ENCODE measurements around the gene NFAM1. TPM values are rescaled to one million over a fixed set of nuclear protein-coding genes. Genes with fewer than 3 reads are reported as not detected.

Gene NFAM1
- total RNA-seq, 2 experiments from 2014 or later = 0.10 to 0.15 TPM

GRCh38 chr22:42358643-42359558 lies 73.3 kb downstream of the NFAM1 start:
- H3K4me1 Mint-ChIP-seq (ENCODE audit: low read depth) = no peaks in the 10 kb centered on the region
- H3K9me3 Mint-ChIP-seq = no peaks in the 10 kb centered on the region
- CTCF ChIA-PET = no interaction called here
- H3K27me3 Mint-ChIP-seq (ENCODE audit: low read depth) = peaks cover 3% of the 10 kb centered on the region
- H3K27ac Mint-ChIP-seq = no peak overlapping the region
- no peak overlapping the region for H3K4me3 Mint-ChIP-seq
- intact Hi-C loops (cut with micrococcal nuclease) = no loop called here
- no peaks in the 10 kb centered on the region for H3K36me3 Mint-ChIP-seq (ENCODE audit: low read depth)
- no peak for DNase-seq

- Mint-ChIP-seq H3K4me1 (ENCODE audit: low read depth) (no peaks in the 10 kb centered on the region), H3K9me3 (no peaks in the 10 kb centered on the region), H3K36me3 (ENCODE audit: low read depth) (no peaks in the 10 kb centered on the region), H3K4me3 (no peak overlapping the region), H3K27ac (no peak overlapping the region), H3K27me3 (ENCODE audit: low read depth) (peaks cover 3% of the 10 kb centered on the region)
- CTCF ChIA-PET = no interaction called here
- intact Hi-C loops (cut with micrococcal nuclease) = no loop called here
- DNase-seq = no peak
Observed at GRCh38 chr22:42357634-42358296, 74.4 kb downstream of the NFAM1 start.

- H3K27ac Mint-ChIP-seq = no peak overlapping the region
- H3K4me1 Mint-ChIP-seq (ENCODE audit: low read depth) = no peaks in the 10 kb centered on the region
- intact Hi-C loops (cut with micrococcal nuclease) = no loop called here
- no peak for DNase-seq
- CTCF ChIA-PET = no interaction called here
- no peak overlapping the region for H3K4me3 Mint-ChIP-seq
- H3K36me3 Mint-ChIP-seq (ENCODE audit: low read depth) = no peaks in the 10 kb centered on the region
- H3K27me3 Mint-ChIP-seq (ENCODE audit: low read depth) = no peaks in the 10 kb centered on the region
- H3K9me3 Mint-ChIP-seq = no peaks in the 10 kb centered on the region
Observed at GRCh38 chr22:42357221-42357620, 75.0 kb downstream of the NFAM1 start.

- intact Hi-C loops (cut with micrococcal nuclease) = no loop called here
- H3K4me1 Mint-ChIP-seq (ENCODE audit: low read depth) = no peaks in the 10 kb centered on the region
- no peaks in the 10 kb centered on the region for H3K9me3 Mint-ChIP-seq
- CTCF ChIA-PET = interaction anchor here (0.6 kb wide), 1 partner anchor 779 kb away, joined by 4 read pairs; no protein-coding TSS in a partner anchor
- H3K4me3 Mint-ChIP-seq = no peak overlapping the region
- no peaks in the 10 kb centered on the region for H3K27me3 Mint-ChIP-seq (ENCODE audit: low read depth)
- no peak for DNase-seq
- H3K27ac Mint-ChIP-seq = no peak overlapping the region
- no peaks in the 10 kb centered on the region for H3K36me3 Mint-ChIP-seq (ENCODE audit: low read depth)
Observed at GRCh38 chr22:42356533-42356932, 75.7 kb downstream of the NFAM1 start.

- intact Hi-C loops (cut with micrococcal nuclease) = no loop called here
- H3K4me1 Mint-ChIP-seq (ENCODE audit: low read depth) = no peaks in the 10 kb centered on the region
Observed at GRCh38 chr22:42353883-42354727, 78.1 kb downstream of the NFAM1 start.

GRCh38 chr22:42350373-42350772 lies 81.8 kb downstream of the NFAM1 start:
- Mint-ChIP-seq H3K4me1 (ENCODE audit: low read depth) (no peaks in the 10 kb centered on the region), H3K9me3 (no peaks in the 10 kb centered on the region), H3K27ac (no peak overlapping the region), H3K36me3 (ENCODE audit: low read depth) (no peaks in the 10 kb centered on the region), H3K27me3 (ENCODE audit: low read depth) (no peaks in the 10 kb centered on the region), H3K4me3 (no peak overlapping the region)
- no peak for DNase-seq
- intact Hi-C loops (cut with micrococcal nuclease) = no loop called here
- CTCF ChIA-PET = no interaction called here

More at GRCh38 chr22:42353883-42354727, 78.1 kb downstream of the NFAM1 start:
- DNase-seq = no peak
- CTCF ChIA-PET = no interaction called here
- no peak overlapping the region for H3K27ac Mint-ChIP-seq
- no peak overlapping the region for H3K4me3 Mint-ChIP-seq
- no peaks in the 10 kb centered on the region for H3K27me3 Mint-ChIP-seq (ENCODE audit: low read depth)
- H3K36me3 Mint-ChIP-seq (ENCODE audit: low read depth) = no peaks in the 10 kb centered on the region
- no peaks in the 10 kb centered on the region for H3K9me3 Mint-ChIP-seq

- no peaks in the 10 kb centered on the region for H3K9me3 Mint-ChIP-seq
- no peaks in the 10 kb centered on the region for H3K27me3 Mint-ChIP-seq (ENCODE audit: low read depth)
- DNase-seq = no peak
- H3K36me3 Mint-ChIP-seq (ENCODE audit: low read depth) = no peaks in the 10 kb centered on the region
- H3K4me3 Mint-ChIP-seq = no peak overlapping the region
- CTCF ChIA-PET = no interaction called here
- intact Hi-C loops (cut with micrococcal nuclease) = no loop called here
- no peak overlapping the region for H3K27ac Mint-ChIP-seq
- peaks cover 2% of the 10 kb centered on the region for H3K4me1 Mint-ChIP-seq (ENCODE audit: low read depth)
Observed at GRCh38 chr22:42347281-42347824, 84.8 kb downstream of the NFAM1 start.

GRCh38 chr22:42346722-42347121 lies 85.5 kb downstream of the NFAM1 start:
- DNase-seq = no peak
- Mint-ChIP-seq H3K27ac (no peak overlapping the region), H3K4me3 (no peak overlapping the region), H3K27me3 (ENCODE audit: low read depth) (no peaks in the 10 kb centered on the region), H3K36me3 (ENCODE audit: low read depth) (no peaks in the 10 kb centered on the region), H3K4me1 (ENCODE audit: low read depth) (peaks cover 6% of the 10 kb centered on the region), H3K9me3 (no peaks in the 10 kb centered on the region)
- intact Hi-C loops (cut with micrococcal nuclease) = no loop called here
- CTCF ChIA-PET = no interaction called here

GRCh38 chr22:42345458-42345857 lies 86.7 kb downstream of the NFAM1 start:
- CTCF ChIA-PET = interaction anchor here (1.3 kb wide), 1 partner anchor 49 kb away, joined by 4 read pairs; no protein-coding TSS in a partner anchor
- intact Hi-C loops (cut with micrococcal nuclease) = no loop called here
- Mint-ChIP-seq H3K27me3 (ENCODE audit: low read depth) (no peaks in the 10 kb centered on the region), H3K9me3 (no peaks in the 10 kb centered on the region), H3K4me1 (ENCODE audit: low read depth) (peaks cover 6% of the 10 kb centered on the region), H3K36me3 (ENCODE audit: low read depth) (no peaks in the 10 kb centered on the region), H3K4me3 (peak overlapping the region; percentile 54), H3K27ac (no peak overlapping the region)
- DNase-seq = no peak

GRCh38 chr22:42344361-42344905 lies 87.8 kb downstream of the NFAM1 start:
- peaks cover 6% of the 10 kb centered on the region for H3K4me1 Mint-ChIP-seq (ENCODE audit: low read depth)
- CTCF ChIA-PET = interaction anchor here (1.3 kb wide), 1 partner anchor 48 kb away, joined by 4 read pairs; no protein-coding TSS in a partner anchor
- intact Hi-C loops (cut with micrococcal nuclease) = no loop called here

GRCh38 chr22:42343531-42344081 lies 88.6 kb downstream of the NFAM1 start:
- no peaks in the 10 kb centered on the region for H3K36me3 Mint-ChIP-seq (ENCODE audit: low read depth)
- no peak overlapping the region for H3K27ac Mint-ChIP-seq
- CTCF ChIA-PET = no interaction called here
- no peaks in the 10 kb centered on the region for H3K9me3 Mint-ChIP-seq
- H3K27me3 Mint-ChIP-seq (ENCODE audit: low read depth) = no peaks in the 10 kb centered on the region
- H3K4me1 Mint-ChIP-seq (ENCODE audit: low read depth) = peaks cover 6% of the 10 kb centered on the region
- peak; percentile 12 for DNase-seq
- H3K4me3 Mint-ChIP-seq = no peak overlapping the region
- intact Hi-C loops (cut with micrococcal nuclease) = no loop called here

More at GRCh38 chr22:42344361-42344905, 87.8 kb downstream of the NFAM1 start:
- H3K27me3 Mint-ChIP-seq (ENCODE audit: low read depth) = no peaks in the 10 kb centered on the region
- H3K9me3 Mint-ChIP-seq = no peaks in the 10 kb centered on the region
- DNase-seq = no peak
- H3K36me3 Mint-ChIP-seq (ENCODE audit: low read depth) = no peaks in the 10 kb centered on the region
- peak overlapping the region; percentile 54 for H3K4me3 Mint-ChIP-seq
- no peak overlapping the region for H3K27ac Mint-ChIP-seq

All from activated naive CD4-positive, alpha-beta T cell treated with anti-CD3 and anti-CD28 coated beads for 36 hours (primary cell).